EL (cell line): ENCODE data around the gene RIN3.

Source experiments
- DNase-seq: peaks from one replicate; pipeline ENCODE4 v3.0.0-alpha.2; 2016

RIN3 gene

GRCh38 chr14:92556863-92557543 lies 43.4 kb downstream of the RIN3 start:
- DNase-seq: no peak

- no peak for DNase-seq
Measured at GRCh38 chr14:92557544-92557912, 43.9 kb downstream of the RIN3 start.

GRCh38 chr14:92558319-92558718 lies 44.7 kb downstream of the RIN3 start:
- no peak for DNase-seq

- no peak for DNase-seq
Measured at GRCh38 chr14:92559486-92559885, 45.9 kb downstream of the RIN3 start.

- no peak for DNase-seq
Measured at GRCh38 chr14:92560106-92560865, 46.7 kb downstream of the RIN3 start.

GRCh38 chr14:92561906-92562479 lies 48.4 kb downstream of the RIN3 start:
- DNase-seq: no peak

GRCh38 chr14:92563359-92563758 lies 49.8 kb downstream of the RIN3 start:
- no peak for DNase-seq

- no peak for DNase-seq
Measured at GRCh38 chr14:92563765-92564285, 50.2 kb downstream of the RIN3 start.

- DNase-seq: no peak
Measured at GRCh38 chr14:92564344-92565039, 50.9 kb downstream of the RIN3 start.

- DNase-seq: no peak
Measured at GRCh38 chr14:92565040-92565717, 51.6 kb downstream of the RIN3 start.

- DNase-seq: no peak
Measured at GRCh38 chr14:92565718-92566115, 52.1 kb downstream of the RIN3 start.

GRCh38 chr14:92567173-92567725 lies 53.7 kb downstream of the RIN3 start:
- DNase-seq: no peak

GRCh38 chr14:92568621-92569479 lies 55.3 kb downstream of the RIN3 start:
- DNase-seq: no peak

GRCh38 chr14:92570674-92571262 lies 57.2 kb downstream of the RIN3 start:
- no peak for DNase-seq

- no peak for DNase-seq
Measured at GRCh38 chr14:92572050-92572449, 58.5 kb downstream of the RIN3 start.

- DNase-seq: no peak
Measured at GRCh38 chr14:92573761-92574498, 60.3 kb downstream of the RIN3 start.

GRCh38 chr14:92575061-92575747 lies 61.6 kb downstream of the RIN3 start:
- no peak for DNase-seq

GRCh38 chr14:92575748-92576303 lies 62.2 kb downstream of the RIN3 start:
- DNase-seq: no peak

GRCh38 chr14:92577321-92577742 lies 63.8 kb downstream of the RIN3 start:
- DNase-seq: no peak
